Fibroblast of skin of left biceps (primary cell): ENCODE data around the gene U2SURP.
"Not testable (repeated sequence)": the region's sequence is repeated elsewhere in the genome, so short reads cannot be mapped to it uniquely, and the experiment has no call there.

ENCODE experiments used
- DNase-seq, 2 experiments: peaks; one replicate each; pipeline ENCODE4 v3.0.0-alpha.2; 2013; ENCODE audit warnings: low read depth in 2 of 2

U2SURP gene

DNA sequence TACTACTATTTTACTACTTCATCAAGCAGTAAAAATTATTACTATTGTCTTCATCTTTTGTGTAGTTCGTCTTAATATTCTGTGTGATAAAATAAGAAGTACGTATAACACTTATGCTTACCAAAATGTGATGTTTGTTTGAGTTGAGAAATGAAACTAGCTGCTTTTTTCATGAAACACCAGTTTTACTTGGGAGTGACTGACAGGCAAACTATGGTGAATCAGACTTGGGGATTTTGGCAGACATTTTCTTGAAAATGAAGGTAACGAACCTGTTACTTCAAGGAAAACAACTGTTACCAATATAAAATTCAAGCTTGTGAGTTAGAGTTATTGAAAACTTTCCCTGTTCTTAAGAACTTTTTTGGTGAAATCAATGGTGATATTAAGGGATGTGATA, 10.3 kb downstream of the U2SURP start:
- DNase-seq, result no peak

DNA sequence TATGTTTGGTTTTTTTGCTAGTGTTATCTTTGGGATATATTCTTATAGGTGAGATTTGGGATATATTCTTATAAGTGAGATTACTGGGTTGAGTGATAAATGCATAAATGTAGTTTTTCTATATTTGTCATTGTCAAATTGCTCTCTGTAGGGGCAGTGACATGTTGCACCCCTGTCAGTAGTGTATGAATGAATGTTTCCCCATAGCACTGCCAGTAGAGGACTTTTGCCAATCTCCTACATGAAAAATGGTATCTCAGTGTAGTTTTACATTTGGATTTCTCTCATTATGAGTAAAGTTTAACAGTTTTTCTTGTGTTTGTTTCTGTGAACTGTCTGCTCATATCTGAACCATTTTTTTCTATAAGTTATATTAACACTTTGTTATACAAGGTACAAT, 13.6 kb downstream of the U2SURP start:
- DNase-seq, result no peak

DNA sequence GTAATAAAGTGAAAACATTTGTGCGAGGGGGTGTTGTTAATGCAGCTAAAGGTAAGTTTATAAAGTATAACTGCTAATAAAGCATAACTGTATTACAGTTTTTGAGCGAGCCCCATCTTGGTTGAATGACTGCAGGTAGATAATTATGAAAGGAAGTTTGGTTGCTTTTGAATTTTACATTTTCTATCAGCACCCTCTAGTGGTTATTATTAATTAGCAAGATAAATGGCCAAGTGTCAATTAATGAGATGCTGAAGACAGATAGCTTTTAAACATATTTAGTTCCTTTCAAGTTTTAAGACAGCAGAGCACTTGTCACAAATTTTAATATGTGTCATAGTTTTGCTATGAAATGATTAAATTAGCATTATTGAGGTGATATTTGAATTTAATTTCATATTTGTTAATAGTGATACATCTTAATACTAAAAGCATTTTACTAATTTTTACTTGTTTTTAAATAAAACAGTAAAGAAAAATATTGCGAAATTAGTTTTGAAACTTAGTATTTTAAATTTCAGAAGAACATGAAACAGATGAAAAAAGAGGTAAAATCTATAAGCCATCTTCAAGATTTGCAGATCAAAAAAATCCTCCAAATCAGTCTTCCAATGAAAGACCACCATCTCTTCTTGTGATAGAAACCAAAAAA, 15.1 kb downstream of the U2SURP start:
- DNase-seq, result no peak

DNA sequence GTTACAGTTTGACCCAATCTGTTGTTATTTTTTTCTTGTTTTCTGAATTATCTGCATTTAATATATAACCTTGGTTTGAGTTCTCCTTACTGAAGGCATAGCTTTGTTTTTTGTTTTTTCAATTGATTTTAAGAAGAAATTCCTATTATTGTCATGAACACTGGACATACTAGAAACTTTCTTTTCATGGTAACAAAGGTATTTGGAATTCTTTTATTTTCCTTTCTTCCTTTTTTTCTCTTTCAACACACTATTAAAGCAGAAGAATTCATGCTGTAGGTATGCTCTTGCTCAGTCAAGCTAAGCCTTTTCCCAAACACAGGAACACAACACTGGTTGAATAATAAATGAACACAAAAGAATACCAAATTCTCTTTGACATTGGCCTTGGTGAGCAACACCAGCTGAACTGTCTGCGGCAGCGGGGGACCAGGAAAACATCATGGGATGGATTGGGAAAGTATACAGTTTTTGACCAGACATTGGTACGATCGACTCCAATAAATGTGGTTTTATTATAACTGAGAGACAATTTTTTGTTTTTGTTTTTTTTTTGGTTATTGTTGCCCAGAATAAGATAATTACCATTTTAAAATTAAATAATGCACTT, 23.1 kb downstream of the U2SURP start:
- DNase-seq, result no peak

DNA sequence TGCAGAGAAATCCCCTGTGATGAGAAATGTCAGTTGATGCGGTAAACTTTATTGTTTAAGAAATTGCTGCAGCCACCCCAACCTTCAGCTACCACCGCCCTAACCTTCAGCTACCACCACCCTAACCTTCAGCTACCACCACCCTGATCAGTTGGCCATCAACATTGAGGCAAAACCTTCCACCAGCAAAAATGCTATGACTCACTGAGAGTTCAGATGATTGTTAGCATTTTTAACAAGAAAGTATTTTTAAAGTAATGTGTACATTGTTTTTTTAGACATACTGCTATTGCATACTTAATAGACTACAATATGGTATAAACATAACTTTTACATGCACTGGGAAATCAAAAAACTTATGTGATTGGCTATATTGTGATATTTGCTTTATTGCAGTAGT, 30.0 kb downstream of the U2SURP start:
- DNase-seq, result no peak

DNA sequence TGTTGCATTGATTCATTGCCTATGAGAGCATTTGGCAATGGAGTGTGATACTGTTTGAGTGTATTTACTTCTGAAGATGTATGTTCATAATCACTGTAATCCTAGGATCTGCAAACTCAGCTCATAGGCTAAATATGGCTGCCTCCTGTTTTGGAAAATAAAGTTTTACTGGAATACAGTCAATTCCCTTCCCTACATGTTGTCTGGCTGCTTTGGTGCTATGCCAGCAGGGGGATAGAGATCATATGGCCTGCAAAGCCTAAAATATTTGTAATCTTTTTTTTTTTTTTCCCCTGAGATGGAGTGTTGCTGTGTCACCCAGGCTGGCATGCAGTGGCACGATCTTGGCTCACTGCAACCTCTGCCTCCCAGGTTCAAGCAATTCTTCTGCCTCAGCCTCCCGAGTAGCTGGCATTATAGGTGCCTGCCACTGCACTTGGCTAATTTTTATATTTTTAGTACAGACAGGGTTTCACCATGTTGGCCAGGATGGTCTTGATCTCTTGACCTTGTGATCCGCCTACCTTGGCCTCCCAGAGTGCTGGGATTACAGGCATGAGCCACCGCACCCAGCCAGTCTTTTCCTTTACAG, 30.5 kb downstream of the U2SURP start:
- not testable (repeated sequence) for DNase-seq

DNA sequence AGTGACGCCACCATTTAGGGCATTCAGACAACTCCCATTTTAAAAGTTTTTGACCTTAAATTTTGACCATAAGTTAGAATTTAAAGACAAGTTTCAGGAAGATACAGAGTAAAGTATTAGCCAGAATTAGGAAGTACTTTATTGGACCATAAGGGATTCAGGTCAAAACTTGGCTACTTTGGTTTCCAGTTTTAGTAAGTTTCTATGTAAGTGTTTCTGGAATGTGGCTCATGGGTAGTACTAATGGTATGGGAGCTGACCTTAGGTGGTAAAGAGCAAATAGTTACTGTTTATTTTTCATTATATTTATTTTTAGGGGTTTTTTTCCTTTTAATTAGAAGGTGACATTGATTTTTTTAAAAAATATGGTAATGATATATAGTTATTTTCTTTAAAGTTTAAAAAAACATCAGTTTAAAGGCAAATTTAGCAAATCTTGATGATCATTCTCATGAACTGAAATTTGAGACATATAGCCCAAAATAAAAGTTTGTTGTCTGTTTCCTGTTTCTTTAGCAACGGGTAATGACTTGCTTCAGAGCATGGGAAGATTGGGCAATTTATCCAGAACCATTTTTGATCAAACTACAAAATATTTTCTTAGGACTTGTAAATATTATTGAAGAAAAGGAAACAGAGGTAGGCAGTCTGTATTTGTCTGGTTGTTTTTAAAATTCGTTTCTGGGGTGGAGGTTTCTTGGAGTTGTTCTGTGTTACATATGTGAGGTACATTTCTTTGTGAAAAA, 34.3 kb downstream of the U2SURP start:
- DNase-seq, result no peak

DNA sequence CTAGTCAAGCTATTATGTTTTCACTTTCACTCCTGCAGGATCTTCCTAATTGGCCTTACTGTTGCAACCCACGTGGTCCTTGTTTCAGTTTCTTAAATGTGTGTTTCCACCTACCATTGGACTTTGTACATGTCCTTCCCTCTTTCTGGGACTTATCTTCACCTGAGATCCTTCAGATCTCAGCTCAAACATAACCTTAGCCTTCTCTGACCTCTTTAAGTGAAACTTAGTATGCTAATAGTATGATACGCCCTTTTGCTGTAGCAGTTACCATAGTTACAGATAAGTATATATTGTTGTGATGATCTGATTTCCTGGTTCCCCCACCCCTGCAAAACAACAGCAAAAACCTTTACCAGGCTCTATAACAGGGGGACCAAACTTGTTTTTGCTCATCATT, 35.2 kb downstream of the U2SURP start:
- DNase-seq, result no peak

DNA sequence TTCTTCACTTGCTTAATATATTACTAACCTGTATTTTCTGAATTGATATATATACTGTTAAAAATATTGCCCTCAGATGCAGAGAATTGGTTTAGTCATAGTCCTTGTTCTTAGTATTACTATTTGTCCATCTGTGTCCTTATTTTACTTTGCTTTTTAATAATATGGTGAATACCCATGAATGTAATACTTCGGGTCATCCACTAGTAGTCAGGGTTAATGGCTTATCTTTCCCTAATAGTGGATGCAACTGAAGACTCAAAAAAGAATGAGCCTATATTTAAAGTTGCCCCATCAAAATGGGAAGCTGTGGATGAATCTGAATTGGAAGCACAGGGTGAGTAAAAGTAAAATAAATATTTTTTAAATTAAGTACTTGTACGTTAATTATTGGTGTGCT, 36.5 kb downstream of the U2SURP start:
- DNase-seq, result no peak

DNA sequence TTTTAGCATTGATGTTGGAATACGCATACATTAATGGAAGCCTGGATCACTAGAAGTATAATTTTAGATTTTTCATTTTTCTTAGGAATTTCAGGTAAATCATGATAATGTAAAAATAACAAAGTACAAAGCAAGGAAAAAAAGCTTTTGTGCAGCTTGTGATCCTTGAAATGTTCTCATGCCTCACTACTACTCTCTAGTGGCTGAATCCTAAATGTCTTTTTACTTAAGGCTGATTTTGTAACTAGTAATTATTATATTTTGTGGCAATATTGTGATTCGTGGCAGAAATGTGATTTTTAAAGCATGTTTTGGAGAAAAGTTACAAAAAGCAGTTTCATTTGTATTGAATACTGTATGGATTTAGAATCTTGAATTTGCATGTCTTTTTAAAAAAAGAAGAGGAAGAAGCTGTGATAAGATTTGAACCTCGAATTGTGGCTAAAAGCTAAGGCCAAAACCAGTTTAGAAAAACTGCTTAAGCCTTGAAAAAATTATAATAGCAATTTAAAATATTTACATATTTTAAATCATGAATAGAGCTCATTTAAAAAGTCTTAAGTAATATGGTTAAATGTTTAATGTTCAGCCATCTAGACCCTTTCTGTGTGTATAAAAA, 39.0 kb downstream of the U2SURP start:
- DNase-seq, result no peak

DNA sequence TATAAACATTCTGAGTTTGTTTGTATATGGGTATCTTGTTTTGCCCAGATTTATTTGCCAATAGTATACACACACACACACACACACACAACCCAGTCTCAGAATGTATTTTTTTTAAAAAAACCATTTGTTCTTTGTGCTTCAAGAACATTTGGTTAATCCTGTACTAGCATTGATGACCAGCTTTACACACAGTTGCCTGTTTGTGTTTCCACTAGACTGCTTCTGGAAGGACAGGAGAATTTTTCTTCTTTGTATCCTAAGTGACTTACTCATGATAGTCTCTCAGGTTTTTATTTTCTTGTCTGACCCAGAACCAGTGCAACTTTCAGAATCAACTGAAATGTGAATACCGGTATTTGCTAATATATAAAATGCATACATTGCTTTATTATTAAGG, 40.5 kb downstream of the U2SURP start:
- no peak for DNase-seq

DNA sequence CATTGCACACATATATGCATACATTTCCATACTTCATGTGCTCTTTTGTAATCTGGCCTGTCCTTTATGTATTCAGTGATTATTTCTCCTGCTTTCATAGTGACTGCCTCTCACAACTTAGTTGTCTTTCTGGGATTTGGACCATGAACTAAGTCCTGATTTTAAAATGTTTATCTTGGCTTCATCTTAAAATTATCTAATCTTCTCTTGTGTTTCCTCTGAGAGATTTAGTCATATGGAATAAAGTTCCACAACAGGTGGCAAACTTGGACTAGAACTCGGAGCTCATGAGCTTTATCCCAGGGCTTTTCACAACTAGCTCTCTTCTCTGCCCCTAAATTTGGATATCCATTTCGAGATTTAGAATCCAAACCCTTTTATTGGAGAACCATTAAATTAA, 44.3 kb downstream of the U2SURP start:
- DNase-seq, result no peak

DNA sequence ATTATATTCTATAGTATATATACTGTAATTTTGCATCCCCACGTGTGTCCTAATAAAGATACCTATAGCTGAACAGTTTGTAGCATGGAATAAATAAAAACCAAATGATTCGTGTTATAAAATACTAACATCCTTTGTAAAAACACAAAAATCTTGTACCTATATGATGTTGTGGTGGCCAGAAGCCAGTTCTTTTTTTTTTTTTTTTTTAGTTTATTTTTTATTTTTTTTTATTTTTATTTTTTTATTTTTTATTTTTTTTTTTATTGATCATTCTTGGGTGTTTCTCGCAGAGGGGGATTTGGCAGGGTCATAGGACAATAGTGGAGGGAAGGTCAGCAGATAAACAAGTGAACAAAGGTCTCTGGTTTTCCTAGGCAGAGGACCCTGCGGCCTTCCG, 44.7 kb downstream of the U2SURP start:
- not testable (repeated sequence) for DNase-seq

DNA sequence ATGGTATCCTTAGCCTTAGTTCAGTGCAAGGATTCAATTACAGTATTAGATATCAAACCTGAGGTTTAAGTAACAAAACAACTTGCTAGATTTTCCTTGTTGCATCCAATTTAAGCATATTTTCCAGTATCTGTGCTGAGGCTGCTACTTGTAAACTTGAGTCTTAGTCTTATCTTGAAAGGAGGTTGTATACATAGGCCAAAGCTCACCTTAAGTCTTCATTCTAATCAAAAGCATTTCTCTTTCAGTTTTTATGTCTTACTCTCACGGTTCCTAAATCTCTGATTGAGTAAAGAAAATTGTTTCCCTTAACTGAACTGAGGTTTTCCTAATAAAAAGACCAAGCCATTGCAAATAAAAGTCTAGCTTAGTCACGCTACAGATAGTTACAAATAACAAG, 52.6 kb downstream of the U2SURP start:
- no peak for DNase-seq

DNA sequence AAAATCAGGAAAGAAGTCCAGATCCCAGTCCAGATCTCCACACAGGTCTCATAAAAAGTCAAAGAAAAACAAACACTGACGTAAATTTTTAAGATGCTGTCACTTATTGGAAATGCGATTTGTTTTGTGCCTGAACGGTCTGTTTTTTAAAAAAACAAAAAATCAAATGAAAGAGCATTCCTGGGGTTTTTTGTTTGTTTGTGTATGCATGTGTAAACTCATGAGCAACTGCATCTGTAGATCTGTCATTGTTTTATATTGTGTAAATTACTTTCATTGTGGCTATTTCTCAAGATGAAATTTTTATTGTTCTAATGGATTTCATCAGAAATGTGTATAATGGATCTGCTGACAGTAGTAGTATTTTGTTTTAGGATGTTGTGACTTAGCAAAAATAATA, 55.0 kb downstream of the U2SURP start:
- DNase-seq, result no peak

DNA sequence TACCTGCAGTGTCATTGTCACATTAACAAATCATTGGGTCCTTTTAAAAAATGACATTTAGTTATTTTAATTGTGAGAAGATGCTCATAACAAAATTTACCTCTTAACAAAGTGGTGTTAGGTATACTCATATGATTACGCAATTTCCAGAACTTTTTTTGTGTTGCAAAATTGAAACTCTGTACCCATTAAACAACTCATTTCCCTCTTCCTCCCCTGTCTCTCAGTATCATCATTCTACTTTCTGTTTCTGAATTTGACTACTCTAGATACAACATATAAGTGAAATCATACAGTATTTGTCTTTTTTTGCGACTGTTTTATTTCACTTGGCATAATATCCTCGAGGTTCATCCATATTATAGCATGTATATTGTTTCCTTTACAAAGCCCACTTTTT, 59.5 kb downstream of the U2SURP start:
- DNase-seq, result no peak

DNA sequence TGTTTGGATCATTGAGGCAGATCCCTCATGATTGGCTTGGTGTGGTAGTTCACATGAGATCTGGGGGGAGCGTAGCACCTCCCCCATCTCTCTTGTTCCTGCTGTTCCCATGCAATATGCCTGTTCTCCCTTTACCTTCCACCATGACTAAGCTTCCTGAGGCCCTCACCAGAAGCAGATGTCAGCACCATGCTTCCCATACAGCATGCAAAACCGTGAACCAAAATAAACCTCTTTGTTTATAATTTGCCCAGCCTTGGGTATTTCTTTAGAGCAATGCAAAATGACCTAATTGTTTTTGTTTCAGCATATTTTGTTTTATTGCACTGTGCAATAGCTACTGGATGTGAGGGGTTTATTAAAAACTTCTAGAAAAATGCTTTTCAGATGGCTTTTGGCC, 61.6 kb downstream of the U2SURP start:
- DNase-seq, result no peak

DNA sequence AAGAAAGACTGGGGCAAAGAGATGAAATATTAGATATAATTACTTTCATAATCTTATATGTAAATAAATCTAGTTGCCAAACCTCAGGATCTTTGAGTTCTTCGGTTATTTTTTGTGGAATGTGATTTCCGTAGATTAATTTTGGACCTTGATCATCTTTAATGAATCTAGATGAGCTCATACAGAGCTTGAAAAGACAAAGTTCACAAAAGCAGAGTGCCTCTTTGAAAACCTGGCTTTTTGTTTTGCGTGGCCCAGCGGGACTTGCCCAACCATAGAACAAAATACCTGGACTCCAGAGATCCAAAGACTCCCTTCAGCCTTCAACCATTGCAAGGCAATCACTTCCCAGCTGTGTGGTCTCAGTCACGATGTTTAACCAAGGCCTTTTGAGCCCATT, 63.4 kb downstream of the U2SURP start:
- DNase-seq, result no peak

DNA sequence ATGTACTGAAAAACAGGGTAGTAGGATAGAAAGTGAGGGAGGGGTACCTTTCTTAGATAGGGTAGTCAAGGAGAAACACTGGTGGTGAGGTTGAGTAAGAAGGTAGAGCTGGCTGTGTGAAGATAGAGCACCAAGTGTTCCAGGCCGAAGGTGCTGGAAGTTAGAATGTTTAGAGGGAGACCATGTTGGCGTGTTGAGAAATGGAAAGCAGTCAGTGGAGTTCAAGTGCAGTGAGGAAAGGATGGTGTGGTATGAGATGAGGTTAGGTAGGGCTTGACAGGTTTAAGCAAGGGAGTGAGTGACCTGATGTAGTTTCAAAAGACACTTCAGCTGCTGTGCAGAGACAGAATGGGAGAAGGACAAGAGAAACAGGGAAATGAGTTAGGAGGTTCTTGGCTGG, 64.0 kb downstream of the U2SURP start:
- DNase-seq, result no peak

DNA sequence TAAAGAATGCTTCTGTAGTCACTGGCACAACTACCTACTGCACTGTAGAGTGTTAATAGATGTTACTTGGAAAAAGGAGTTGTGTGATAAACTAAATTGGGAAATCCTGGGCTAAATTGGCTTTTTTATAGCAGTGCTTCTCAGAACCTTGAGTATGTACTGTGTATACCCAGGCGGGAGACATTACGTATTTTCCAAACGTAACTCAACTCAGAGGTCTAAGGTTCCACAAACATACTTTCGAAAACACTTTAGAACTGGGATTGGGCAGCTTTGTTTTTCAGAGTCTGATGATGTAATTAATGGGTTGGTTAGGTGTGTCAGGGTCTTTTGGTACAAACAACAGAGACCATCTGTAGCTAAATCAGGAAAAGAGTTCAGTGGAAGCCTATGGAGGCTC, 64.7 kb downstream of the U2SURP start:
- DNase-seq, result no peak

DNA sequence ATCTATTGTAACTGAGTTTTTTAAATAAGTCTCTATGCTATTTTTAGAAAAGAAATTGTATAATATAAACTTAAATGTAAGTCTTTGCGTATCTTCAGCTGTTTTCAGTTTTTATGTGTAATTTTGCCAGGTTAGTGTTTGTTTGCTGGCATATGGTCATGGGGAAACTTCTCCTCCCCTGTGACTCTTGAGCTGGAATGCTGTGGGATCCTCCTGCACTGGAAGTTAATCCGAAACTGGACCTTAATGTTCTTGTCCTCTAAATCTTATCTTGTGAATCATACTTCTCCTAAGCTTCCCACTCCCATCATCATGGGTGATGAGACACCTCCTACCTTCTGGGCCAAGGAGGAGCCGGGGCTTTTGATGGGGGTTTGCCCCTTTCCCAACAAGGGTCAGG, 65.8 kb downstream of the U2SURP start:
- no peak for DNase-seq

DNA sequence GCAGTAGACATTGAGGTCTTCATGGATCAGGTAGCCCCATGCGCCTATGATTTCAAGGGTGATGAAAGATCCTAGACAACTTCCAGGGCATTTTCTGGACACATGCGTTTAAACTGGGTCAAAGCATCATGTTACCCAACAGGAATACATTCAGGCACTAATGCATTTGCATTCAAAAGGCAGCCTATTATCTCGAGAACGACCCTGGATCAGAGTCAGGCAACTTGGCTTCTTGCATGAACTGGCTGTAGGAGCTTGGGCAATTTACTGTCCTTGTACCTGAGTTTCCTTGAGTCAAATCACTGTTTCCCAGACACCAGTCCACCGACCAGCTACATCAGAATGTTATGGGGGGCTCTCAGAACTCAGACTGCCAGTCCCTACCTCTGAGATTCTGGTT, 66.7 kb downstream of the U2SURP start:
- DNase-seq, result no peak
